HepG2 (cell line): Measurements from ENCODE around the gene MTSS2. TPM values are rescaled to one million over a fixed set of nuclear protein-coding genes. Genes with fewer than 3 reads are reported as not detected.

Experiments used
- ARNTL ChIP-seq: sonication (generic); formaldehyde crosslinking; IDR thresholded peaks from 2 replicates; pipeline ENCODE4 v1.4.0; 2020; ENCODE audit warnings: mild to moderate bottlenecking, missing genetic modification reagents
- ATF2 ChIP-seq: sonication (generic); formaldehyde crosslinking; IDR thresholded peaks from 2 replicates; pipeline ENCODE4 v1.4.0; 2020; ENCODE audit warnings: missing genetic modification reagents
- BCL6 ChIP-seq: IDR thresholded peaks from 2 replicates; pipeline ENCODE4 v1.6.1; 2016; ENCODE audit warnings: missing genetic modification reagents, missing compliant biosample characterization
- EHMT2 ChIP-seq: fragments of 200-600 bp; sonication (generic); IDR thresholded peaks from 2 replicates; pipeline ENCODE4 v1.7.0; 2017; ENCODE audit warnings: antibody characterized with exemption, low read depth, low read length, borderline replicate concordance
- FOXO1 ChIP-seq: sonication (generic); formaldehyde crosslinking; IDR thresholded peaks from 2 replicates; pipeline ENCODE4 v1.4.0; 2020; ENCODE audit warnings: missing genetic modification reagents
- HIVEP1 ChIP-seq: sonication (generic); formaldehyde crosslinking; IDR thresholded peaks from 2 replicates; pipeline ENCODE4 v1.4.0; 2020; ENCODE audit warnings: mild to moderate bottlenecking, missing genetic modification reagents
- ISL2 ChIP-seq: sonication (generic); formaldehyde crosslinking; IDR thresholded peaks from 2 replicates; pipeline ENCODE4 v1.5.0; 2020; ENCODE audit warnings: missing genetic modification reagents
- NPAS2 ChIP-seq: sonication (generic); formaldehyde crosslinking; IDR thresholded peaks from 2 replicates; pipeline ENCODE4 v1.8.0; 2022; ENCODE audit warnings: mild to moderate bottlenecking, missing genetic modification reagents, borderline replicate concordance
- RCOR2 ChIP-seq: IDR thresholded peaks from 2 replicates; pipeline ENCODE4 v1.6.1; 2016; ENCODE audit warnings: missing biosample characterization, missing genetic modification reagents
- SKI ChIP-seq: fragments of 450-650 bp; IDR thresholded peaks from one replicate; pipeline ENCODE4 v1.6.1; 2018; ENCODE audit warnings: mild to moderate bottlenecking; ENCODE audit not compliant: partially characterized antibody
- SOX13 ChIP-seq, 3 experiments: fragments of 450-650 bp in 1 of 3; sonication (generic) in 1 of 3; formaldehyde crosslinking in 1 of 3; IDR thresholded peaks in 2 of 3; conservative IDR thresholded peaks in 1 of 3; 2 replicates each; pipeline versions ENCODE4 v1.5.0 to v1.6.1; 2016 to 2020; ENCODE audit warnings: antibody characterized with exemption in 1 of 3, mild to moderate bottlenecking in 1 of 3, missing compliant biosample characterization in 1 of 3, missing genetic modification reagents in 1 of 3, moderate library complexity in 1 of 3
- SRY ChIP-seq: sonication (generic); formaldehyde crosslinking; IDR thresholded peaks from 2 replicates; pipeline ENCODE4 v1.8.0; 2022; ENCODE audit warnings: mild to moderate bottlenecking, missing genetic modification reagents
- ZFP62 ChIP-seq: sonication (generic); formaldehyde crosslinking; IDR thresholded peaks from 2 replicates; pipeline ENCODE4 v1.4.0; 2020; ENCODE audit warnings: missing genetic modification reagents
- ZGPAT ChIP-seq: IDR thresholded peaks from 2 replicates; pipeline ENCODE4 v1.6.1; 2016; ENCODE audit warnings: mild to moderate bottlenecking
- ZNF205 ChIP-seq: IDR thresholded peaks from 2 replicates; pipeline ENCODE4 v1.6.1; 2018; ENCODE audit warnings: missing biosample characterization, missing genetic modification reagents
- ZNF496 ChIP-seq: sonication (generic); formaldehyde crosslinking; IDR thresholded peaks from 2 replicates; pipeline ENCODE4 v1.8.1; 2023; ENCODE audit warnings: mild to moderate bottlenecking, moderate library complexity, missing genetic modification reagents; ENCODE audit not compliant: insufficient replicate concordance
- ZNF510 ChIP-seq: sonication (generic); formaldehyde crosslinking; IDR thresholded peaks from 2 replicates; pipeline ENCODE4 v1.4.0; 2020; ENCODE audit warnings: low read depth, mild to moderate bottlenecking, missing genetic modification reagents
- ZNF543 ChIP-seq: sonication (generic); formaldehyde crosslinking; IDR thresholded peaks from 2 replicates; pipeline ENCODE4 v1.4.0; 2020; ENCODE audit warnings: mild to moderate bottlenecking, missing genetic modification reagents
- ZNF577 ChIP-seq: sonication (generic); formaldehyde crosslinking; IDR thresholded peaks from 2 replicates; pipeline ENCODE4 v1.4.0; 2020; ENCODE audit warnings: mild to moderate bottlenecking, low read depth, missing genetic modification reagents, borderline replicate concordance
- ZNF724P ChIP-seq: sonication (generic); formaldehyde crosslinking; IDR thresholded peaks from 2 replicates; pipeline ENCODE4 v1.8.0; 2022; ENCODE audit warnings: missing genetic modification reagents, borderline replicate concordance
- ZNF777 ChIP-seq: sonication (generic); formaldehyde crosslinking; IDR thresholded peaks from 2 replicates; pipeline ENCODE4 v1.4.0; 2020; ENCODE audit warnings: missing genetic modification reagents
- ZNF792 ChIP-seq: IDR thresholded peaks from 2 replicates; pipeline ENCODE4 v1.6.1; 2016
- ZNF839 ChIP-seq: sonication (generic); formaldehyde crosslinking; IDR thresholded peaks from 2 replicates; pipeline ENCODE4 v1.4.0; 2020; ENCODE audit warnings: missing genetic modification reagents, mild to moderate bottlenecking, borderline replicate concordance
- ZUFSP ChIP-seq: sonication (generic); formaldehyde crosslinking; IDR thresholded peaks from 2 replicates; pipeline ENCODE4 v1.9.0; 2021; ENCODE audit warnings: missing genetic modification reagents, mild to moderate bottlenecking, borderline replicate concordance
- polyA plus RNA-seq, 8 experiments: library from polyadenylated mRNA; depleted of rRNA in 3 of 8; stranded (reverse) in 7 of 8; unstranded in 1 of 8; fragments of >200 nt; fragmentation: Illumina TruSeq in 4 of 8; extraction: Trizol in 4 of 8; gene quantifications; 2 replicates each; pipeline versions ENCODE4 v1.2.1 to v1.2.3, GENCODE V29; 2011 to 2016; ENCODE audit warnings: low read depth in 4 of 8, missing spikeins in 1 of 8, mixed read lengths in 1 of 8; ENCODE audit not compliant: insufficient read depth in 1 of 8
- total RNA-seq, 5 experiments: library from RNA; depleted of rRNA; stranded (reverse); fragments of >200 nt; fragmentation: Illumina TruSeq; extraction: Trizol; gene quantifications; 2 replicates each; pipeline ENCODE4 v1.2.3, GENCODE V29; 2016; ENCODE audit warnings: low read depth in 1 of 5

Gene MTSS2
- total and polyA plus RNA-seq, 2 of the 13 experiments (the other 11 are each of a cell fraction or from before 2014, with no cell fraction given) = 132 to 242 TPM

- TF ChIP-seq SRY (peak; percentile 20; the same call in 1 of the 2 replicates), ISL2 (CRISPR knock-in tag) (peak; percentile 52; the same call in 1 of the 2 replicates), EHMT2 (no peak), ZNF724P (CRISPR knock-in tag) (0 out of 2 replicates have a peak, but pooled peaks have one; percentile 54), ZNF577 (CRISPR knock-in tag) (no peak), ZUFSP (CRISPR knock-in tag) (no peak), RCOR2 (CRISPR knock-in tag) (0 out of 2 replicates have a peak, but pooled peaks have one; percentile 33), ZNF792 (0 out of 2 replicates have a peak, but pooled peaks have one; percentile 21), ARNTL (no peak), ATF2 (CRISPR knock-in tag) (peak; percentile 72; the same call in 1 of the 2 replicates), HIVEP1 (peak; percentile 56; the same call in 1 of the 2 replicates), BCL6 (peak; percentile 18; the same call in 1 of the 2 replicates), ZFP62 (CRISPR knock-in tag) (no peak), ZNF510 (0 out of 2 replicates have a peak, but pooled peaks have one; percentile 28), ZGPAT (peak; percentile 49; the same call in 1 of the 2 replicates), ZNF496 (no peak), ZNF839 (0 out of 2 replicates have a peak, but pooled peaks have one; percentile 21), ZNF205 (CRISPR knock-in tag) (peak; percentile 65; the same call in 1 of the 2 replicates), ZNF543 (CRISPR knock-in tag) (0 out of 2 replicates have a peak, but pooled peaks have one; percentile 36), FOXO1 (CRISPR knock-in tag) (0 out of 2 replicates have a peak, but pooled peaks have one; percentile 13), SKI (peak; percentile 50), ZNF777 (no peak), NPAS2 (CRISPR knock-in tag) (no peak), SOX13 (IDR thresholded peaks at IDR 0.05) (no peak), SOX13 (CRISPR knock-in tag; conservative IDR thresholded peaks at IDR 0.05 in 1 of 2, IDR thresholded peaks at IDR 0.05 in 1 of 2) (peak in 1 of 2 experiments; percentile 66; a peak in 1 of 4 replicates)
Measured at GRCh38 chr16:70689035-70689969, 3.4 kb upstream of the MTSS2 start (continued).
